COLO829 (cell line): ENCODE data around the gene SH3RF3.

ENCODE experiments used
- DNase-seq: peaks from one replicate; pipeline ENCODE4 v3.0.0; 2012; ENCODE audit warnings: low spot score

The SH3RF3 gene

GRCh38 chr2:109379507-109379906 is 250.5 kb downstream of the SH3RF3 start:
- DNase-seq, result no peak

- no peak for DNase-seq
These were observed 251.7 kb downstream of the SH3RF3 start for GRCh38 chr2:109380502-109381326.

GRCh38 chr2:109381327-109381820 is 252.4 kb downstream of the SH3RF3 start:
- no peak for DNase-seq

- no peak for DNase-seq
These were observed 253.4 kb downstream of the SH3RF3 start for GRCh38 chr2:109382226-109382895.

GRCh38 chr2:109382951-109383350 is 253.9 kb downstream of the SH3RF3 start:
- DNase-seq, result no peak

- no peak for DNase-seq
These were observed 254.7 kb downstream of the SH3RF3 start for GRCh38 chr2:109383505-109384307.

GRCh38 chr2:109384308-109385271 is 255.6 kb downstream of the SH3RF3 start:
- DNase-seq, result no peak

GRCh38 chr2:109385506-109385905 is 256.5 kb downstream of the SH3RF3 start:
- DNase-seq, result no peak

- no peak for DNase-seq
These were observed 257.1 kb downstream of the SH3RF3 start for GRCh38 chr2:109386004-109386695.

GRCh38 chr2:109387221-109387735 is 258.3 kb downstream of the SH3RF3 start:
- DNase-seq, result no peak

GRCh38 chr2:109387778-109388469 is 258.9 kb downstream of the SH3RF3 start:
- DNase-seq, result no peak

- no peak for DNase-seq
These were observed 262.2 kb downstream of the SH3RF3 start for GRCh38 chr2:109391243-109391642.

GRCh38 chr2:109392140-109392539 is 263.1 kb downstream of the SH3RF3 start:
- DNase-seq, result no peak

GRCh38 chr2:109392816-109393661 is 264.0 kb downstream of the SH3RF3 start:
- DNase-seq, result no peak

GRCh38 chr2:109393662-109393972 is 264.6 kb downstream of the SH3RF3 start:
- DNase-seq, result no peak

GRCh38 chr2:109395494-109396201 is 266.6 kb downstream of the SH3RF3 start:
- DNase-seq, result no peak

GRCh38 chr2:109396202-109397180 is 267.5 kb downstream of the SH3RF3 start:
- no peak for DNase-seq
